ENCODE results near the gene METTL23.
"Not testable (repeated sequence)": the region's sequence is repeated elsewhere in the genome, so short reads cannot be mapped to it uniquely, and the experiment has no call there.

METTL23 gene

GRCh38 chr17:76687298-76688164 is 39.1 kb upstream of the METTL23 start:
- Mint-ChIP-seq H3K27me3 (no peaks in the 10 kb centered on the region), H3K27ac (no peak overlapping the region), H3K9me3 (no peaks in the 10 kb centered on the region), H3K36me3 (ENCODE audit: low read depth) (no peaks in the 10 kb centered on the region), H3K4me3 (no peak overlapping the region), H3K4me1 (ENCODE audit: low read depth) (no peaks in the 10 kb centered on the region)
- no peak for DNase-seq

GRCh38 chr17:76688165-76688622 is 38.4 kb upstream of the METTL23 start:
- Mint-ChIP-seq H3K9me3 (no peaks in the 10 kb centered on the region), H3K4me1 (ENCODE audit: low read depth) (no peaks in the 10 kb centered on the region), H3K27ac (no peak overlapping the region), H3K36me3 (ENCODE audit: low read depth) (no peaks in the 10 kb centered on the region), H3K4me3 (no peak overlapping the region), H3K27me3 (no peaks in the 10 kb centered on the region)
- DNase-seq: no peak

- no peaks in the 10 kb centered on the region for H3K9me3 Mint-ChIP-seq
- H3K4me3 Mint-ChIP-seq: no peak overlapping the region
- no peak overlapping the region for H3K27ac Mint-ChIP-seq
- H3K27me3 Mint-ChIP-seq: no peaks in the 10 kb centered on the region
- H3K4me1 Mint-ChIP-seq (ENCODE audit: low read depth): no peaks in the 10 kb centered on the region
- DNase-seq: no peak
- no peaks in the 10 kb centered on the region for H3K36me3 Mint-ChIP-seq (ENCODE audit: low read depth)
Observed at GRCh38 chr17:76689859-76690258, 36.8 kb upstream of the METTL23 start.

GRCh38 chr17:76690596-76691280 is 35.9 kb upstream of the METTL23 start:
- Mint-ChIP-seq H3K27ac (no peak overlapping the region), H3K4me1 (ENCODE audit: low read depth) (peaks cover 5% of the 10 kb centered on the region), H3K27me3 (no peaks in the 10 kb centered on the region), H3K4me3 (no peak overlapping the region), H3K36me3 (ENCODE audit: low read depth) (no peaks in the 10 kb centered on the region), H3K9me3 (no peaks in the 10 kb centered on the region)
- no peak for DNase-seq

- no peak overlapping the region for H3K4me3 Mint-ChIP-seq
- no peak for DNase-seq
- peaks cover 6% of the 10 kb centered on the region for H3K4me1 Mint-ChIP-seq (ENCODE audit: low read depth)
Observed at GRCh38 chr17:76691379-76692191, 35.1 kb upstream of the METTL23 start.

GRCh38 chr17:76695059-76695831 is 31.4 kb upstream of the METTL23 start:
- Mint-ChIP-seq H3K4me3 (no peak overlapping the region), H3K27ac (no peak overlapping the region), H3K27me3 (no peaks in the 10 kb centered on the region), H3K4me1 (ENCODE audit: low read depth) (peaks cover 6% of the 10 kb centered on the region), H3K9me3 (no peaks in the 10 kb centered on the region), H3K36me3 (ENCODE audit: low read depth) (no peaks in the 10 kb centered on the region)
- no peak for DNase-seq

More at GRCh38 chr17:76691379-76692191, 35.1 kb upstream of the METTL23 start:
- Mint-ChIP-seq H3K9me3 (no peaks in the 10 kb centered on the region), H3K27ac (no peak overlapping the region), H3K36me3 (ENCODE audit: low read depth) (no peaks in the 10 kb centered on the region), H3K27me3 (no peaks in the 10 kb centered on the region)

- Mint-ChIP-seq H3K36me3 (ENCODE audit: low read depth) (no peaks in the 10 kb centered on the region), H3K9me3 (no peaks in the 10 kb centered on the region), H3K4me1 (ENCODE audit: low read depth) (peaks cover 6% of the 10 kb centered on the region), H3K27ac (no peak overlapping the region), H3K27me3 (no peaks in the 10 kb centered on the region), H3K4me3 (no peak overlapping the region)
- no peak for DNase-seq
Observed at GRCh38 chr17:76696763-76697701, 29.6 kb upstream of the METTL23 start.

DNA sequence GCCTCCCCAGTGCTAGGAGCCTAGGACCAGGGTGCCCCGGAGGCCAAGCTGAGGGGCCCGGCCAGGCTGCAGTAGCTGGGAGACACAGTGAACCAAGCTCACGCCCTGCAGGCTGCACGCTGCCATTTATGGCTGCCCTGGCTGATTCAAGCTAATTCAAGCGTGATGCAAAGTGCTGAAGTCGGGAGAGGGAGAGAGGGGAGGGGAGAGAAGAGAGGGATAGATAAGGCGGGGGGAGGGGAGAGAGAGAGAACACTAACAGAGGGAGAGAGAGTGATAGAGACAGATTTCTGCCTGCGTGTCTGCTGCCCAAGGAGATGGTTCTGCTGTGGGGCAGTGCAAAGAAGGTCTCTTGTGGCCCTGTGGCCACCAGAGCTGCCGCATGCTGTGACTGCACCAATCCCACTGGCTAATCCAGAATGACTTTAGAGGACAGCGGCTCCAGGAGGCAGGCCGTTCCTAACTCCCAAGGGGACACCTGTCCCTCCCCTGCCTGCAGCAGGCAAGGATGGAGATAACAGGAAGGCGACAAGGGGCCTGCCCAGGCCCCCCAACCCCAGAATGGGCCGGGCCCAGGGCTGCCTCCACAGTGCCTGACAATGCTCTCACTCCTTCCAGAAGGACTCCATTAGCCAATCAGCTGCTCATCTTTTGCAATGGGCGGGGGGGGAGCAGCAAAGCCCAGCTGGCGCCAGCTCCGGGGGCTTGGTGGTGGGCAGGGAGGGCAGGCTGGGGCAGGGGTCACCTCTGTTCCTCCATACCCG is 28.8 kb upstream of the METTL23 start:
- Mint-ChIP-seq H3K27me3 (no peaks in the 10 kb centered on the region), H3K4me1 (ENCODE audit: low read depth) (peaks cover 6% of the 10 kb centered on the region), H3K4me3 (no peak overlapping the region), H3K36me3 (ENCODE audit: low read depth) (no peaks in the 10 kb centered on the region), H3K9me3 (no peaks in the 10 kb centered on the region), H3K27ac (no peak overlapping the region)
- no peak for DNase-seq

- not testable (repeated sequence) for H3K9me3 Mint-ChIP-seq; H3K4me1 Mint-ChIP-seq (ENCODE audit: low read depth); DNase-seq; H3K4me3 Mint-ChIP-seq; H3K27me3 Mint-ChIP-seq; H3K36me3 Mint-ChIP-seq (ENCODE audit: low read depth); H3K27ac Mint-ChIP-seq
Observed at GRCh38 chr17:76698466-76698977, 28.1 kb upstream of the METTL23 start.

DNA sequence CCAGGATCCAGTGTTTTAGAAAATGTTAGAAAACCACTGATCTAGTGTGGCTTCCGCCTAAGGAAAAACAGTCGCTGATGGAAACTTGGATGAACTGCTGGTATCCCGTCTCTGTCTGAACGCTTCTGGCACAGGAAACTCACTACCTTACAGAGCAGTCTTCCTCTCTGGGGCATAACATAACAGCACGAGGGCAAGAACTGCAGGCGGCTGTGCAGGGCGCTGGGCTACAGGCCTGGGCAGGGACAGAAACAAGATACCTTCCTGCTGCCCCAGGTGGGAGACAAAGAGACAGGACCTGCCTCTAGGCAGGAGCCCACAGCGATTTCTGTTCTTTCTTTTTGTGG is 26.4 kb upstream of the METTL23 start:
- peak overlapping the region; percentile 5 for H3K27ac Mint-ChIP-seq
- no peak overlapping the region for H3K4me3 Mint-ChIP-seq
- H3K4me1 Mint-ChIP-seq (ENCODE audit: low read depth): peaks cover 4% of the 10 kb centered on the region
- H3K36me3 Mint-ChIP-seq (ENCODE audit: low read depth): no peaks in the 10 kb centered on the region
- no peak for DNase-seq
- H3K27me3 Mint-ChIP-seq: no peaks in the 10 kb centered on the region
- no peaks in the 10 kb centered on the region for H3K9me3 Mint-ChIP-seq

DNA sequence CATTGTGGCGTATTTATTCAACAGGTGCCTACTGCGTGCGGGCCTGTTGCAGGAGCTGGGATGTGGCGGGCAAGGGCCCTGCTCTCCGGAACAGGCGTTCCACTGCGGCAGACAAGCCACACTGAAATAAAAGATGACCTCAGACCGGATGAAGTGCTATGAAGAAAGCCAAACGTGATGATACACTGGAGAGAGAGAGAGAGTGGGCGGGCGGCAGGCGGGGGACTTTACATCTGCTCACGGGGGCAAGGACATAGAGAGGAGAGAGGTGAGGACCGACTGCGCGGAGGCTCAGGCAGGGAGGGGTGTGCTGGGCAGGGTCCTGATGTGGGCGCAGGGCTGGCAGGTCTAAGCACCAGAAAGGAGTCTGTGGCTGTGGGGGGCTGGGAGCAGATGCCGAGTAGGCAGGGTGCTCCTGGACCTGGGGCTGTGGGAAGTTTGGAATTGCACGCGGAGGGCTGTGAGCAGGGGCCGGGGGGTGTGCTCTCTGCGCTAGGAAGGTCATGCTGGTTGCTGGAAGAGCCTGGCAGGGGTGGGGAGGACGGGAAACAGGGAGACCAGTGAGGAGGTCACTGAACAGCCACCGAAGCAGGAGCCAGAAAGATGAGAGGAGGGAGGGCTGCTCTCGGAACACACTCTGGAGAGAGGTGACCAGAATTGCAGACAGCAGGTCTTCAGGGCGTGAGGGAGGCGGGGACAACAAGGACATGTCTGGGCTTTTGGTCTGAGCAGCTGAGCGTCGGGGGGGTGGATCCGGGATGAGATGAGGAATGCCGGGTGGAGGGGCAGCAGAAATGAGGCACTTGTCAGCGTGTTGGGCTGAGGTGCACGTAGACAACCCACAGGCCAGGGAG is 25.8 kb upstream of the METTL23 start:
- Mint-ChIP-seq H3K27ac (peak overlapping the region; percentile 5), H3K9me3 (no peaks in the 10 kb centered on the region), H3K36me3 (ENCODE audit: low read depth) (no peaks in the 10 kb centered on the region), H3K4me3 (no peak overlapping the region), H3K4me1 (ENCODE audit: low read depth) (peaks cover 1% of the 10 kb centered on the region), H3K27me3 (no peaks in the 10 kb centered on the region)
- DNase-seq: no peak

DNA sequence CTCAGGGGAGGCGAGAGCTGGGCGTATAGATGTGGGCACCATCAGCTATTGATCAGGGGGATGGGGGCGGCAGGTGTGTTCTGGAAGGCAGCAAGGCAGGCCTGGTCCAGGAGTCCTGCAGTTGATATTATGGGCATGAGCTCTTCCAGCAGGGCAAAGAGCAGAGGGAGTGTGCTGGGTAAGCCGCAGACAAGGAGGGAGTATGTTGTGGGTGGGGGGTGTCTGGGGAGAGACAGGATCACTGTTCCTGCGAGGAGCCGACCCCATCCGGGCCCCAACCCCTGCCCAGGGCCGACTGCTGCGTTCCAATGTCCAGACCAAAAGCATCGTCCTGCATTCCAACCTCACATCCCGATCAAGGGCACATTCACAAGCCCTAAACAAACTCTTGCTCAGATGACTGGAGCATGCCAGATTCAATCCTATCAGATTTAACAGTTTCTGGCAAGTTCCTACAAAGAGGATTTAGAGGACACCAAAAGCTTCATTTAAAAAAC is 25.1 kb upstream of the METTL23 start:
- DNase-seq: no peak
- no peak overlapping the region for H3K4me3 Mint-ChIP-seq
- peaks cover under 1% of the 10 kb centered on the region for H3K4me1 Mint-ChIP-seq (ENCODE audit: low read depth)
- no peaks in the 10 kb centered on the region for H3K27me3 Mint-ChIP-seq
- no peaks in the 10 kb centered on the region for H3K9me3 Mint-ChIP-seq
- no peak overlapping the region for H3K27ac Mint-ChIP-seq
- H3K36me3 Mint-ChIP-seq (ENCODE audit: low read depth): no peaks in the 10 kb centered on the region

Data from activated T-cell treated with anti-CD3 and anti-CD28 coated beads, Interleukin-2, amount 50 U/mL, for 24 hours (primary cell).